HuH-7.5 (cell line): ENCODE data around the gene SOX14.

Experiments
- DNase-seq: peaks from one replicate; pipeline ENCODE4 v3.0.0; 2011; ENCODE audit warnings: low spot score

SOX14 gene

DNA sequence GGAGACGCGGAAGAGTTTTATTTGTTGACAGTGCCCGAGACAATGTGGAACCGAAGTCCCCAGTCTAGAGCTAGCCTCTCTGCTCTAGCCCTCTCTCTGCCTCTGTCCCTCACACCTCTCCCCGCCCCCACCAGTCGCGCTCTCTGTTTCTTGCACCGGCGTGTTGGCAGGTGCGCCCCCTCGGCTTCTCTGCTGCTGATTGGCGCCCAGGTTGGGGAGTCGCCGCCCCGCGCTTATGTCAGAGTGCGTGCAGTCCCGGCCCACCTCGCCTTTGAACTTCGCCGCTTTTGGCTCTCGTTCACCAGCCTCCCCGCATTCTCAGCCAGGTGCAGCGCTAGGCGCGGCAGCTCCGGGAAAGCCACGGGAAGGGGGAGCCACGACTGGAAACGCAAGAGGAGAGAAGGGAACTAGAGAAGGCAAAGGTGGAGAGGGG lies at the start of gene SOX14:
TSS of gene SOX14 (plus strand) at position 315 of the 433 bp plus-strand sequence. CDS start 470 bp downstream, outside the sequence.
- DNase-seq: no peak

DNA sequence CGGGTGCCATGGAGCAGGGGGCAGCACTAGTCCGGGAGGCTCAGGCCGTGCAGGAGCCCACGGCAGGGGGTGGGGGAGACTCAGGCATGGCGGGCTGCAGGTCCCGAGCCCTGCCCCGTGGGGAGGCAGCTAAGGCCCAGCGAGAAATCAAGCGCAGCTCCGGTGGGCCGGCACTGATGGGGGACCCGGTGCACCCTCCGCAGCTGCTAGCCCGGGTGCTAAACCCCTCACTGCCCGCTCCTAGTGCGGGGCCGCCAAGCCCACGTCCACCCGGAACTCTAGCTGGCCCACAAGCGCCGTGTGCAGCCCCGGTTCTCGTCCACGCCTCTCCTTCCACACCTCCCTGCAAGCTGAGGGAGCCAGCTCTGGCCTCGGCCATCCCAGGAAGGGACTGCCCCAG lies 49.6 kb upstream of the SOX14 start:
- DNase-seq: no peak

DNA sequence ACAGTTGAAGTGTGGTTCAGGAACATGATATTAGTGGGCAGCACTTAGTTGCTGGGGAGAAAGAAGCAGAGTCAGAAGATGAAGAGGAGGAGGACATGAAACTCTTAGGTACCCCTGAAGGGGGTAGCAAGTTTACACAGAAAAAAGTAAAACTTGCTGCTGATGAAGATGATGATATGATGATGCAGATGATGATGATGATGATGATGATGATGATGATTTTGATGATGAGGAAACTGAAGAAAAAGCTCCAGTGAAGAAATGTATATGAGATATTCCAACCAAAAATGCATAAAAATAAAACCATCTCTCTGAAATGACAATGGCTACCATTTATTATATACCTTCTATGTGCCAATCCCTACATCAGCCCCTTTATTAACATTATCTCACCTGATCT lies 39.9 kb upstream of the SOX14 start:
- no peak for DNase-seq

DNA sequence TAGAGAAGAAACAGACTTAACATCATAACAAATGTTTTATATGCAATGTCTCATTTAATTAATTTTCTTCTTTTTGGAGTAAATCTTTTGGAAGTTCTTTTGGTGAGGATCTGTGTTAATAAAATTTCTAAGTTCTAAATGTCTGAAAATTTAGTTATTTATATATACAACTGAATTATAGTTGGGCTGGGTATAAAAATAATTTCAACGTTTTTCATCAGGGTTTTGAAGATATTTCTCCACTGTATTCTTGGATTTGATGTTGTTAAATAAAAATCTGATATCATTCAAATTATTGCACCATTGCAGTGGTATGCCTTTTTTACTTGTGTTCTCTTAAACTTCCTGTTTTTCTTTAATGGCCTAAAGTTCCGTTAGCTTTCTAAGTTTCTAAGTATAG lies 26.9 kb upstream of the SOX14 start:
- no peak for DNase-seq

DNA sequence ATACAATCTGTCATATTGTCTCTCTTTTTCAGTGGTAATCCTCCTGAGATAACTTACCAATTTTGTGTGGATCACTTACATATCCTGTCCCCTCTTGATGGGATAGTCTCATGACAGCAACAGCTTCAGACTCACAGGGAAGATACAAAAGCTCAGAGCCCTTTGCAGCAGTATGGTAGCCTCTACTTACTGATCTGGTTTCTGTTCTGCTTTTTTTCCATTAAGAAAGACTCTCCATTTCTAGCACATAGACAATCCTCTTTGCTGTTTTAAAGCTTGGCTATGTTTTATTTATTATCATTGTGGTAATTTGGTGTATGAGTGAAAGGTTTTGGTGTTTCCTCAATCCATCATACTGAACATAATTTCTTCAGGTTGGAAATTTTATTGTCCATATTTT lies 25.4 kb upstream of the SOX14 start:
- DNase-seq: no peak

DNA sequence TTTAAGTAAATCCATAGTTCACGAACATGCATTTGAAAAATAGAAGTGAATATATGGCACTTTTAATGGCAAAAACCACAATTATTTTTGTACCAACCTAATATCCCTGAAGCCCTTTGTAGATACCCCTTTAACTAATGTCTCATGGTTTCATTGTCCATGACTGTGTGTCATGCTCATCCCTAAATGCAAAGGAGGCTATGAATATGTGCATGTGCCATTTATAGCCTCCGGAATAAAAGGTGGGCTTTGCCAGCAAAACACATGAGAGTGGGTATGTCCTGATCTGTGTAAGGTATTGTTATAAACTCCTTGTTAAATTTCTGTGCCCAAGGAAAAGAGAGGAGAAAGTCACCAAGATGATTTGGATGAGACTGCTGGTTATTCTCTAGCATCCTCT lies 20.5 kb upstream of the SOX14 start:
- DNase-seq: no peak

DNA sequence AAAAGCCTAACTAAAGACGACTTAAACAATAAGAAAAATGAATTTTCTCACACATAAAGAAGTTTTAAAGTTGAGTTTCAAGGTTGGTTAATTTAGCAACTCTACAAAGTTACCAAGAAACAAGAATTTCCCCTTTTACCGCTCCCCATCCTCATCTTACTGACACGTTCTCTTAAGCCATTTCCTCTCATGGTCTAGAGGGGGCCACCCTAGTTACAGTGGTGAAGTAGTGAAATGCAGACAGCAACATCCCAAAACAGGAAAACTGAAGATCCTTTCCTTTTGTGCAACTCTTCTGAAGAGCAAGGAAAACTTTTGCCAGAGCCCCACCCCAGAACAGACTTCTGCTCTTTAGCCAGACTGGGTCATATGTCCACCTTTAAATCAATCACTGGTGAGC lies 17.3 kb upstream of the SOX14 start:
- DNase-seq: no peak

DNA sequence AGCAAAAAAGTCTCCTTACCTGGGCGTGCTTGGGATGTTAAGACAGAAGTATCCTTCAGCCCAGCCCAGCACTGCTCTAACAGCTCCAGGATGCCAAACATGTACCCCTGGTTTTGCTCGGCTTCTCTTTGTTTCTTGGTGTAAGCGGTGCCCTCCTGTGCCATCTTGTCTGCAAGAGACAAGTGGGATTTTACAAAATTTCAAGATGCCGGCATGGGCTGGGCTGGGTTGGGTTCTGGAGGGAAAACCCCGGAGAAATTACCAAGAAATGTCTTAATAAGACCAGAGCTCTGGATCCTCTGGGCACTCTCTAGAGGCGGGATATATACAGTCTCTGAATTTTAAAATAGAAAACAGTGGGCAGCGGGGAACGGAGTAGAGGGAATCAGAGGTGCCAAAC lies 4.6 kb upstream of the SOX14 start:
- no peak for DNase-seq

DNA sequence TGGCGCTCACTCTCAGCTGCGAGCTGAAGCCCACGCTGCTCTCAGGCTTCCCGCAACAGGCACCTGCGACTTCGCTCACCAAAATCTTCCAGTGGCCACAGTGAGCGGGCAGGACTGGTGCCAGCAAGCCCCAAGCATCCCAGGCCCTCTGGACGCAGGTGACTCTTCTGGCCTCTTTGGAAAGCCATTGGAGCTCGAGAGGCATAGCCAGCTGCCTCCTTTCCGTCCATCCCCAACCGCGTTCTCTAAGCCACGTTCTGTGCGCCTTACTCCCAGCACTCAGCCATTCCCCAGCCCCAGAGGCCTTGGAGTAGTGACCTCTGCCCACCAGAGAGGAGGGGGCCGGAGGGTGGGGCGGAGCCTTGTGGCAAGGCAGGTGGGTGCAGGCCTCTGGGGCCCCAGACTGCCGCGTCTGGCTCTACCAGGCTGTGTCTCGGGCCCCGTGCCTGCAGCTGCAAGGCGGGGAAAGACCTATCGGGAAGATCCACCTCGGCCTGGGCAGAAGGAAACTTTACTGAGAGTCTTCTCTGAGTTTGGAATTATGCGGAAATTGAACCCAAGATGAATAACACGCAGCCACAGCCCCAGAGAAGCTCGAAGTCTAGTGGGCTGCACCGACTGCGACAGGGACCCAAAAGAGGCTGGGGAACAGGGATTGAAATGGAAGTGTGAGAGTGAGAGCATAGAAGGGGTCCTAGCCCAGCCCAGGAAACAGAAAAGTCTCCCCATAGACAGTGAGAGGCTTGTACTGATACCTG lies 3.6 kb upstream of the SOX14 start:
- no peak for DNase-seq

DNA sequence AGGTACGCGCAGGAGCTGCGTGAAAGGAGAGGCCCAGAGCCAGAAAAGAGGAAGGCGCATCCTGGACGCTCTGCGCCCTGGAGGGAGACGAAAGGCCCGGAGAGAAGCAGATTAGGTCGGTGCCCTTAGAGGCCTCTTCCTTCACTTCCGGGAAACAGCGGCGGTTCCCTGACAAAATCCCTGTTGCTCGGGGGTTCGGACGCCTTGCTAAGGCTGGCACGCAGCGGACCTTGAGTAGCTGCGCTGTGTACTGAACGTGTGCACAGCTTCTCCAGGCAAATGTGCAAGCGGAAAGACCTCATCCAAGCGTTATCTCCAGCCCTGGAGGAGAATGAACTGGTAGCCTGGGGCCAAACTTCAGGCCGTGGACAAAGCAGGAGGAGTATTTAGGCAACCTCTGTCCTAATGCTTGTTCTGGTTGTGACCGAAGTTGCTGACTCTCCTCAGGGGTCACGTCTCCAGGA lies 3.0 kb upstream of the SOX14 start:
- DNase-seq: no peak

DNA sequence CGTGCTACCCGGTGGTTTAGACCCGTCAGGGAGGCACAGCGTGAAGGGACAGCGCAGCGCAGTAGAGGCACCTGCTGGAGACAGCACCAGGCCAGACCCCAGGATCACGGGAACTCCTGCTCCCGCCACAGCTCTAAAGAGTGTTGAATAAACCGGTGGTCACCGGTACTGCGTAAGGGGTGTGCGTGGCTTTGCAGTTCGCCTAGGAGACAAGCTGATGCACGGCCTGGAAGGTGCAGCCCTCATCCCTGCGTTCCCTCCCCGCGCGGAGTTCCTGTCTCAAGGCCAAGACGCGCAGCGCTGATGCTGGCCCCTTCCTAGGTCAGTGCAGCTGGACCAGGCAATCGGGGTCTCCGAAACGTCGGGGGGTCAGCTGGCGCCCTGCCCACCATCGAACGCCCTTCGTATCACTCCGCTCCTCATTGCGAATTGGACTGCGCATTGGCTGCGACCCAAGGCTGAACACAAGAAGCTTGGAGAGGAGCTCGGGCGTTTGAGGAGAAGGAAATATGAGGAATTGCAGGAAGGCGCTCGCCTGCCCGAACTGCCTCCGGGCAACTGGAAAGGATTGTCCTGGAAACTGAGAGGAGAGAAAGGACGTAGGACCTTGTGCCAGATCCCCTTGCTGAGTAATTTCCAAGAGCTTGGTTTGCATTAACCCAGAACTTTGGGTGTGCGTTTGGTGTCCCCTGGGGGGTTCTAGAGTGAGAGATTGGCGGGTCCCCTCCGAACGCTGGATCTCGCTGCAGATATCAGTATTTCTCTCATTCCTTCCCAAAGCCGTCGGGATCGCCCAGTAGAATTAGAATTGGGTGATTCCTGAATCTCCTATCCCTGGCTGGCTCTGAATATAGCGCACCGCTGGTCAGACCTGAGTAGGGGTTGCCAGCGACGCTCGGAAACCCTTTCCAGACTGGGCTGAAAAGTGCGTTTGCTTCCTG lies 2.3 kb upstream of the SOX14 start:
- DNase-seq: no peak

DNA sequence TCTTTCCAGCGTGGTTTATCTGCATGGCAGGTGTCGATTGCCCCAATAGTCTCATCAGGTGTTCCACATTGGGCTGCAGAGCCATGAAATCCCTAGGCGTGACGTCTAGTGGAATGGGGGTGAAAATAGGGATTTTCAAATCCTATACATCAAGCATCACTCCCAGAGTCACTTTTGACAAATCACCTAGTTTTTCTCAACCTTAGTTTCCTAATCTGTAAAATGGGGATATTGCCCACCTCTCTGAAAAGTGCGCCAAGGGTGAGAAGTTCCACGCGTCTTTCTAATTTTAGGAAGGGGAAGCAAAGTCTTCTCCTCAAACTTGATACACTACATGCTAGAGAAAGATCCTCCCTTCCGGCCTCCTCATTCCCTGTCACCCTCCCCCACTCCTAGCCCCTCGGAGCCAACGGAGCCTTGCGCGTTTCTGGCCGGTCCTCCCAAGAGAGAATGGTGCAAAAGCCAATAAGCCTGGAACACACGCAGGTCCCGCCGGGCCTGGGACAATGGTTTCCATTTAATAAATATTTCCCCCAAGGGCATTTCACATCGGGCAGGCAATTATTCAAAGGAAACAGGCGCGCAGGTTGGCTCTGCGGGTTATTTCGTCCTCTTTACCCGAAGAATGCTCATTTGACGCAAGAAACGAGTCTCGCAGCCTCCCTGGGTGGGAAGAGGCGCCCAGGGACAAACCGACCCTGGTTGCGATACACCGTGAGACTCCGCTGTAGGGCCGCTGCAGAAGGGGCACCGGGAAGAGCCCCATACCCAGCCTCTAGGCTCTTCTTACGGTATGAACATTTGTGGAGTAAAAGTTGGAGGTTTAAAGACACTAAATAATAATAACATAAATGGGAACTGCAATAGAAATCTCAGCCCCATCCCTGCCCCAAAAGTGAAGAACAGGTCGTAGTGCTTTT lies 1.2 kb upstream of the SOX14 start:
- DNase-seq: no peak

DNA sequence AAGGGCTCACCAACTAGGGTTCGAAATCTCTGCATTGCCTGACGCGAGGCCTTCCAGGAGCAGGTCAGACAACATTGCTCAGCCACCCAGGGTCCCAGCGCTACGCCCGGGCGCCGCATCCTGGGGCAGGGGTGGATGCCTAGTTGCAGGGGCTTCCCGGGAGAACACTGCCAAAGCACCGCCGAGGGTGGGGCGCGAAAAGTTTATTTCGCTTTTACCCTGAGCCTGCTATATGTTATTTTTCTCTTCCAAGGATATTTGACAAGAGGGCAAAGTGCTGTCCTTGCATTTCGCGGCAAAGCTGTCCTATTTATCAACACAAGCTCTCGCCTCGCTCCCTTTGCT lies 549 bp upstream of the SOX14 start:
- no peak for DNase-seq

DNA sequence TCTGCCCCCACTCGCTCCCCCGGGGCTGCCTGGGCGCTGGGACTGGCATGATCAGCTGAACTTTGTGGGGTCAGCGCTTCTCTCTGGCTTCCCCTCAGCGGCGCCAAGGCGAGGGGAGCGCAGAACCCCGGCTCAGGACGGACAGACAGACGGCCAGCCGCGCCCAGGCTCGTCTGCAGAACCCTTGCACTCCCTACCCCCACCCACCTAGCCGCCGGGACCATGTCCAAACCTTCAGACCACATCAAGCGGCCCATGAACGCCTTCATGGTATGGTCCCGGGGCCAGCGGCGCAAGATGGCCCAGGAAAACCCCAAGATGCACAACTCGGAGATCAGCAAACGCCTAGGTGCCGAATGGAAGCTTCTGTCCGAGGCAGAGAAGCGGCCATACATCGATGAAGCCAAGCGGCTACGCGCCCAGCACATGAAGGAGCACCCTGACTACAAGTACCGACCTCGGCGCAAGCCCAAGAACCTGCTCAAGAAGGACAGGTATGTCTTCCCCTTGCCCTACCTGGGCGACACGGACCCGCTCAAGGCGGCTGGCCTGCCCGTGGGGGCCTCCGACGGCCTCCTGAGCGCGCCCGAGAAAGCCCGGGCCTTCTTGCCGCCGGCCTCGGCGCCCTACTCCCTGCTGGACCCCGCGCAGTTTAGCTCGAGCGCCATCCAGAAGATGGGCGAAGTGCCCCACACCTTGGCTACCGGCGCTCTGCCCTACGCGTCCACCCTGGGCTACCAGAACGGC lies 621 bp downstream of the SOX14 start:
- no peak for DNase-seq

DNA sequence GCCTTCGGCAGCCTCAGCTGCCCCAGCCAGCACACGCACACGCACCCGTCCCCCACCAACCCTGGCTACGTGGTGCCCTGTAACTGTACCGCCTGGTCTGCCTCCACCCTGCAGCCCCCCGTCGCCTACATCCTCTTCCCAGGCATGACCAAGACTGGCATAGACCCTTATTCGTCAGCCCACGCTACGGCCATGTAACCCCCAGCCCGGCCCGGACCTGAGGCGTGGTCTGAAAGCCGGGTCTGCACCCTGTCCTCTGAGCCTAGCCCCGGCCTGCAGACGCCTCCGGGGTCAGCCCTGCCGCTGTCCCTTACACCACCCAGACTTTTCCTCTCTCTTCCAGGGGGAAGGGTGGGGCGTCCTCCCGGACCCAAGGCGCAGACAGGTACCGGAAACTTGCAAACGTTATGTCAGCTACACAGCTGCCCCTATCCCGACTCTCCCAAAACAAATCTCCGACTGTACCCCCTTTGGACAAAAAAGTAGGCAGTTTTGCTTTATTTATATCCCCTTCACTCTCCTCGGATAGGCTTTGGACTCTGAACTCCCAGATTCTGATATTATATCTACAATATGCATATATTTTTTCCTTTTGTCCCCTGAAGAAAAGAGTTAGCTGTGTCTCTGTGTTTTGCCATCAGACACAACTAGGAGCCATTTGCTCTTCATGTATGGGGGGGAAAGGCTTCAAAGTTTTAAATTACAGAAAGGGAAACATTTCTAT lies 1.4 kb downstream of the SOX14 start:
- DNase-seq: no peak

DNA sequence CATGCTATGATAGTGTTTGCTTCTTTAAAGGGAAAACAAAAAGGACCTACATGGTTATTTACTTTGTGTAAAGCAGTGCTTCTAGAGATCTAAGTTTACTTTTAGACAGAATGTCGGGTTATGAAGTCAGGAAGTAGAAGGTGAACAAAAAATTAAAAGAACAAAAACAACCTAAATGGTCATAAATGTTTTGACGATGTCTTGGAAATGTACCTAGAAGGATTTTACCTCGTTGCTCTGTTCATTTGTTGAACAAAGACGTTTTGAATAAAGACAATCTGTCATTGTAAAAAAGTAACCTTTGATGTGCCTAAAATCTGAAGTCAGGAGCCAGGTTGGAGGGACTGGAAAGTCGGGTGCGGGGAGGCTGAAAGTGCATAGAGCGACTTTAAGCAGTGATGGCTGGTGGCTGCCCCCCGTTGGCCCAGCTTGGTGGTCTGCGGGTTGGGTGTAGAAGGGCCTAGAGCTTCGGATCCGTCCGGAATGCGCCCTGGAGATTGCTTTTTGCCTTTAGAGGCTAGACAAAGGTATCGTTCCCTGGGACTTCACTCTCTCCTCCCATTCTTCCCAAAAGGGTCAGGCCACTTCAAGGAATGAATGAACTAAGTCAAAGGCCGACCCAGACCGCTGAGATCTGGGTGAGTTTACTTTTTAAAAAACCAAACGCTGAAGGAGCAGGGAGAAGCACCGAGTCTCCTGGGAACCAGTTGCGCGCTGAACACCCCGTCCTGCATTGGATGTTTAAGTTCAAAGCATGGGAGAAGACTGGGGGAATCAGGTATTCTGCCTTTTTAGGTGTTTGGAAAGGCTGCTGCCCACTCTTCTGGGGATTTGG lies 2.1 kb downstream of the SOX14 start:
- DNase-seq: no peak

DNA sequence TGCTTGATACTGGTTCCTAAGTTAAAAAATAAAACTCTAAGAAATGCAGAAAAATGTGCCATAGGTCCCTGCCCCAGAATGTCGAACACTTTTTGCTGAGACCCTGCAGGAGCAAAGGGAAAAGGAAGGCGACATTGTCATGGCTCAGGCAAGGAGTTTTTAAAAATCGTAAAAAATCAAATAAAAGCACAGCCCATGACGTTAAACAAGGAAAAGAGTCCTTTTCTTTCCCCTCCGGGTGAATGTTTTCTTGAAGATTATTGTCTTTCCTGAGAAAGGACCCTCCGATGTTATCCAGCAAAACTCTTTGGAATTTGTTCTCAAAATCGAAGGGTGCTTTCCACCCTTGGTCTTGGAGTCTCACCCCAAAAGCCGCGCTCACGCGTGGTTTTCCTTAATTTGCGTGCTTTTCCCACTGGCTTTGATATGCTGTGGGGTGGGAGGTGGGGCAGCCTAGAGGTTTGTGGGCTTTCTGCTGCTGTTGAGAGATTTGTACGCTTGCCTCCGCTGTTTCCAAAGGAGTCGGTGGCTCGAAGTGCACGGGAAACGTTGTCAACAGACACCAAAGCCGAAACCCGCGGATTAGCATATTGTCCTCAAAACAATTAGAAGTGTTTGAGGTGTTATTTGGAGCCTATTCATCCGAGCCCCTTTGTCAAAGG lies 2.9 kb downstream of the SOX14 start:
- no peak for DNase-seq

DNA sequence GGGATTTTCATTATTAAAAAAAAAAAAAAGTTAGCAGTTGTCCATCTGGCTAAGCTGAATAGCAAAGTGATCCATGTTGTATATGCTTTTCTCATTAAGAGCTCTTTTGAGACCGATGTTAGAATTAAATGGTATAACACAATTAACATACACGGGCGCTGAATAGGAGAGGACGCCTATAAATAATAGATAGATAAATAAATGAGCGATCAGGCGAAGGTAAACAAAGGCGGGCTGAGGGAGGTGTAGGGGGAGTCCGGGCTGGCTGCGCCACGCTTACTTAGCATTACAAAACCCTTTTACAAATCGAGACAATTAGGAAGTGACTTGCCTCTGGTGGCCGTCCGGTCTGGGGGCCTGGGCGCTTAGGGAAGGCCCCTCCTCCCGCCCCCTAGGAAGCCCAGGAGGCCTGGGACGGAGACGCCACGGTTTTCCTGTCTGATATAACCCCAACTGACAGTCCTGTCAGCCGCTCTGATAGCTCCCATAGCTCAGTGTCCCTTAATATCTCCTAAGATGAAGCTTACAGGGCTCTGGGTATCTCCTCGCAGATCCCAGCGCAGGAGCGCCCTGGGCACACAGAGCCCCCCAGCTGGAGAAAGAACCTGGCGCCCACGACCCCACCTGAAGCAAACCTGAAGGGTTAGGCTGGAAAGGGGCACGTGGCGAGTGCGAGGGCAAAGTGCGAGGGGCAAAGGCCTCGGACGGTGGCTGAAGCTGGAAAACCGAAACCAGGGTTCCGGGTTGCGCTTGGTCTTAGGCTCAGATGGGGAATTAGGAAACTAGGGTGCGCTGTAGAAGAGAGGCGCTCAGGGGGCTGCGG lies 3.6 kb downstream of the SOX14 start:
- DNase-seq: no peak
